ENCODE results near the gene CDKN2B-AS1.

DNA sequence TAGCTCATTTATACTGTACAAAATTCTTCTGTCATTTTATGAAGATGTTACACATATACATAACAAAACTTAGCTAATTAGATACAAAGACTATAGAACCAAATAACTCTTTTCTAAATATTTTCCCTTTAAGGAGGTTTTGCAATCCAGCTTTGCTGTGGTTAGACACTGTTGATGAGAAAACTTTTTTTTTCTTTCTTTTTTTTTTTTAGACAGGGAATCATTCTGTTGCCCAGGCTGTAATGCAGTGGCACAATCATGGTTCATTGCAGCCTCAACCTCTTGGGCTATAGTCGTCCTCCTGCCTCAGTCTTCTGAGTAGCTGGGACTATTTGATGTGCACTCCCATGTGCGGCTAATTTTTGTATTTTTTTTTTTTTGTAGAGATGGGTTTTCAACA, 53.0 kb downstream of the CDKN2B-AS1 start:
- TF ChIP-seq POLR2A (IDR thresholded peaks at IDR 0.05; ENCODE audit: insufficient read depth in 1 of 2, low read depth in 2 of 2, low read length in 2 of 2) = no peak
- no peak for TF ChIP-seq MAX (IDR thresholded peaks at IDR 0.05)
- TF ChIP-seq, protein P1, sequence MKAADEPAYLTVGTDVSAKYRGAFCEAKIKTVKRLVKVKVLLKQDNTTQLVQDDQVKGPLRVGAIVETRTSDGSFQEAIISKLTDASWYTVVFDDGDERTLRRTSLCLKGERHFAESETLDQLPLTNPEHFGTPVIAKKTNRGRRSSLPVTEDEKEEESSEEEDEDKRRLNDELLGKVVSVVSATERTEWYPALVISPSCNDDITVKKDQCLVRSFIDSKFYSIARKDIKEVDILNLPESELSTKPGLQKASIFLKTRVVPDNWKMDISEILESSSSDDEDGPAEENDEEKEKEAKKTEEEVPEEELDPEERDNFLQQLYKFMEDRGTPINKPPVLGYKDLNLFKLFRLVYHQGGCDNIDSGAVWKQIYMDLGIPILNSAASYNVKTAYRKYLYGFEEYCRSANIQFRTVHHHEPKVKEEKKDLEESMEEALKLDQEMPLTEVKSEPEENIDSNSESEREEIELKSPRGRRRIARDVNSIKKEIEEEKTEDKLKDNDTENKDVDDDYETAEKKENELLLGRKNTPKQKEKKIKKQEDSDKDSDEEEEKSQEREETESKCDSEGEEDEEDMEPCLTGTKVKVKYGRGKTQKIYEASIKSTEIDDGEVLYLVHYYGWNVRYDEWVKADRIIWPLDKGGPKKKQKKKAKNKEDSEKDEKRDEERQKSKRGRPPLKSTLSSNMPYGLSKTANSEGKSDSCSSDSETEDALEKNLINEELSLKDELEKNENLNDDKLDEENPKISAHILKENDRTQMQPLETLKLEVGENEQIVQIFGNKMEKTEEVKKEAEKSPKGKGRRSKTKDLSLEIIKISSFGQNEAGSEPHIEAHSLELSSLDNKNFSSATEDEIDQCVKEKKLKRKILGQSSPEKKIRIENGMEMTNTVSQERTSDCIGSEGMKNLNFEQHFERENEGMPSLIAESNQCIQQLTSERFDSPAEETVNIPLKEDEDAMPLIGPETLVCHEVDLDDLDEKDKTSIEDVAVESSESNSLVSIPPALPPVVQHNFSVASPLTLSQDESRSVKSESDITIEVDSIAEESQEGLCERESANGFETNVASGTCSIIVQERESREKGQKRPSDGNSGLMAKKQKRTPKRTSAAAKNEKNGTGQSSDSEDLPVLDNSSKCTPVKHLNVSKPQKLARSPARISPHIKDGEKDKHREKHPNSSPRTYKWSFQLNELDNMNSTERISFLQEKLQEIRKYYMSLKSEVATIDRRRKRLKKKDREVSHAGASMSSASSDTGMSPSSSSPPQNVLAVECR (CRISPR knock-in tag; IDR thresholded peaks at IDR 0.05; ENCODE audit: borderline replicate concordance) = no peak
- TF ChIP-seq ZNF546 (CRISPR knock-in tag; conservative IDR thresholded peaks at IDR 0.05) = no peak
- TF ChIP-seq, protein P2, sequence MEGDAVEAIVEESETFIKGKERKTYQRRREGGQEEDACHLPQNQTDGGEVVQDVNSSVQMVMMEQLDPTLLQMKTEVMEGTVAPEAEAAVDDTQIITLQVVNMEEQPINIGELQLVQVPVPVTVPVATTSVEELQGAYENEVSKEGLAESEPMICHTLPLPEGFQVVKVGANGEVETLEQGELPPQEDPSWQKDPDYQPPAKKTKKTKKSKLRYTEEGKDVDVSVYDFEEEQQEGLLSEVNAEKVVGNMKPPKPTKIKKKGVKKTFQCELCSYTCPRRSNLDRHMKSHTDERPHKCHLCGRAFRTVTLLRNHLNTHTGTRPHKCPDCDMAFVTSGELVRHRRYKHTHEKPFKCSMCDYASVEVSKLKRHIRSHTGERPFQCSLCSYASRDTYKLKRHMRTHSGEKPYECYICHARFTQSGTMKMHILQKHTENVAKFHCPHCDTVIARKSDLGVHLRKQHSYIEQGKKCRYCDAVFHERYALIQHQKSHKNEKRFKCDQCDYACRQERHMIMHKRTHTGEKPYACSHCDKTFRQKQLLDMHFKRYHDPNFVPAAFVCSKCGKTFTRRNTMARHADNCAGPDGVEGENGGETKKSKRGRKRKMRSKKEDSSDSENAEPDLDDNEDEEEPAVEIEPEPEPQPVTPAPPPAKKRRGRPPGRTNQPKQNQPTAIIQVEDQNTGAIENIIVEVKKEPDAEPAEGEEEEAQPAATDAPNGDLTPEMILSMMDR (CRISPR knock-in tag; IDR thresholded peaks at IDR 0.05) = no peak
- TF ChIP-seq USF2 (IDR thresholded peaks at IDR 0.05; ENCODE audit: low read depth, low read length) = no peak
- no peak for TF ChIP-seq USF2 (CRISPR knock-in tag; IDR thresholded peaks at IDR 0.05; ENCODE audit: borderline replicate concordance)
- TF ChIP-seq EP300 (IDR thresholded peaks at IDR 0.05; ENCODE audit: low read depth in 2 of 2, low read length in 2 of 2) = no peak
- TF ChIP-seq EP300 (CRISPR knock-in tag; IDR thresholded peaks at IDR 0.05; ENCODE audit: borderline replicate concordance) = no peak
- no peak for TF ChIP-seq POLR2AphosphoS5 (IDR thresholded peaks at IDR 0.05; ENCODE audit: low read depth, low read length)
- TF ChIP-seq FOXA3 (CRISPR knock-in tag; IDR thresholded peaks at IDR 0.05) = no peak

Data from HepG2 (cell line).